ENCODE measurements around the gene ARPC2. TPM values are rescaled to one million over a fixed set of nuclear protein-coding genes. Genes with fewer than 3 reads are reported as not detected.

The ARPC2 gene
- total RNA-seq, 1 experiment from 2014 or later, result 284 TPM

DNA sequence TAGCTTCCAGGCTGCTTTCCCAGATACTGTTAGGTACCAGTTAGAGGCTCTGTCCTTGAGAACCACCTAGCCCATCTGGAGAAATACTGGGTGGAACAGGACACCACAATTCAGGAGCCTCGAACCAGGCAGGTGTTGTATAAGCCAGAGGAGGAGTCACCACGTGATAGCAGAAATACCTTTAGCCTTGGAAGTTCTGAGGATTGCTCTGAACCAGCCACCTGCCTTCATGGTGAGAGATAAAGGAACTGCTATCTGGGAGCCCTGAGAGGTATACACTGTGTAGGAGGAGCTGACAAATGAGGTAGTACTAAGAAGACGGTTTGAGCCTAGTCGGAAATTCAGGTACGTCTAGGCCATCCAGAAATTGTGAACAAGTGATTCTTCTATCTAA is 36.2 kb downstream of the ARPC2 start:
- Mint-ChIP-seq H3K4me1 (ENCODE audit: insufficient read depth, unreplicated experiment) (no peaks in the 10 kb centered on the region), H3K27me3 (ENCODE audit: insufficient read depth, unreplicated experiment) (no peaks in the 10 kb centered on the region), H3K9me3 (ENCODE audit: unreplicated experiment) (no peaks in the 10 kb centered on the region), H3K4me3 (ENCODE audit: unreplicated experiment) (no peak overlapping the region), H3K36me3 (ENCODE audit: insufficient read depth, unreplicated experiment) (peaks cover 84% of the 10 kb centered on the region), H3K27ac (ENCODE audit: low read depth, unreplicated experiment) (peak overlapping the region; percentile 54)
- no TSS peak for BruUV-seq (replicated peaks)
- ChIA-PET POLR2A (interaction anchor here (0.9 to 2.1 kb wide), 5 partner anchors 9 to 33 kb away, joined by 3 to 6 read pairs (median 3); no protein-coding TSS in a partner anchor), CTCF (interaction anchor here (1.3 kb wide), 1 partner anchor 11 kb away, joined by 3 read pairs; no protein-coding TSS in a partner anchor)
- TF ChIP-seq, protein P1, sequence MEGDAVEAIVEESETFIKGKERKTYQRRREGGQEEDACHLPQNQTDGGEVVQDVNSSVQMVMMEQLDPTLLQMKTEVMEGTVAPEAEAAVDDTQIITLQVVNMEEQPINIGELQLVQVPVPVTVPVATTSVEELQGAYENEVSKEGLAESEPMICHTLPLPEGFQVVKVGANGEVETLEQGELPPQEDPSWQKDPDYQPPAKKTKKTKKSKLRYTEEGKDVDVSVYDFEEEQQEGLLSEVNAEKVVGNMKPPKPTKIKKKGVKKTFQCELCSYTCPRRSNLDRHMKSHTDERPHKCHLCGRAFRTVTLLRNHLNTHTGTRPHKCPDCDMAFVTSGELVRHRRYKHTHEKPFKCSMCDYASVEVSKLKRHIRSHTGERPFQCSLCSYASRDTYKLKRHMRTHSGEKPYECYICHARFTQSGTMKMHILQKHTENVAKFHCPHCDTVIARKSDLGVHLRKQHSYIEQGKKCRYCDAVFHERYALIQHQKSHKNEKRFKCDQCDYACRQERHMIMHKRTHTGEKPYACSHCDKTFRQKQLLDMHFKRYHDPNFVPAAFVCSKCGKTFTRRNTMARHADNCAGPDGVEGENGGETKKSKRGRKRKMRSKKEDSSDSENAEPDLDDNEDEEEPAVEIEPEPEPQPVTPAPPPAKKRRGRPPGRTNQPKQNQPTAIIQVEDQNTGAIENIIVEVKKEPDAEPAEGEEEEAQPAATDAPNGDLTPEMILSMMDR (IDR thresholded peaks at IDR 0.05; ENCODE audit: unreplicated experiment), result no peak
- DNase-seq (ENCODE audit: unreplicated experiment), result no peak
- intact Hi-C loops (cut with micrococcal nuclease), result no loop called here

DNA sequence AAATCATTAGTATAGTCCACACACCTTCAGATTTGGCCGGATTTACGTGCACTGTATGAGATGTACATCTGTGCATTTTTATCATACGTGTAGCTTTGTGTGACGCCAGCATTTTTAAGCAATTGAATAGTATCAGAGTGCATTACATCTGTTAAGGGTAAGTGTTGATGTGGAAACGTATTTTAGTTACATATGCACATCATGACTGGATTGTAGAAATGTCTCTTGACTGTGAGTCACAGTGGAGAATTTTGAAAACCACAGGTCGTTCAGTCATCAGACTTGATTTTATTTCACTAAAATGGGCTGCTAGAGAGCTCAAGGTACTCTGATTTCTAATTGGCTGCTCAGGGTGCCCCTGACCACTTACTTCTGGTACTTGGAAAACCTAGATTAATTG is 38.5 kb downstream of the ARPC2 start:
- no peaks in the 10 kb centered on the region for H3K4me1 Mint-ChIP-seq (ENCODE audit: insufficient read depth, unreplicated experiment)
- intact Hi-C loops (cut with micrococcal nuclease), result no loop called here
- ChIA-PET CTCF (interaction anchor here (0.5 to 1.4 kb wide), 4 partner anchors 17 to 109 kb away, joined by 3 to 6 read pairs (median 4); no protein-coding TSS in a partner anchor), POLR2A (interaction anchor here (0.8 to 4.6 kb wide), 4 partner anchors 10 to 26 kb away, joined by 3 to 19 read pairs (median 4); partner anchors contain the start of genes AAMP and PNKD)
- peaks cover 68% of the 10 kb centered on the region for H3K36me3 Mint-ChIP-seq (ENCODE audit: insufficient read depth, unreplicated experiment)
- no peak overlapping the region for H3K27ac Mint-ChIP-seq (ENCODE audit: low read depth, unreplicated experiment)
- H3K27me3 Mint-ChIP-seq (ENCODE audit: insufficient read depth, unreplicated experiment), result no peaks in the 10 kb centered on the region
- H3K9me3 Mint-ChIP-seq (ENCODE audit: unreplicated experiment), result no peaks in the 10 kb centered on the region
- DNase-seq (ENCODE audit: unreplicated experiment), result no peak
- BruUV-seq (replicated peaks), result no TSS peak
- TF ChIP-seq, protein P1 (IDR thresholded peaks at IDR 0.05; ENCODE audit: unreplicated experiment), result no peak
- no peak overlapping the region for H3K4me3 Mint-ChIP-seq (ENCODE audit: unreplicated experiment)

GRCh38 chr2:218256612-218257350 is 39.8 kb downstream of the ARPC2 start:
- H3K27ac Mint-ChIP-seq (ENCODE audit: low read depth, unreplicated experiment), result no peak overlapping the region
- intact Hi-C loops (cut with micrococcal nuclease), result loop anchor here (1.0 kb wide), 1 partner anchor 70 kb away; no protein-coding TSS in a partner anchor
- CTCF ChIA-PET, result interaction anchor here (0.6 to 2.5 kb wide), 10 partner anchors 10 to 471 kb away, joined by 3 to 8 read pairs (median 4); no protein-coding TSS in a partner anchor

More at GRCh38 chr2:218256612-218257350, 39.8 kb downstream of the ARPC2 start:
- POLR2A ChIA-PET, result interaction anchor here (1.0 to 4.6 kb wide), 4 partner anchors 8 to 40 kb away, joined by 3 to 19 read pairs (median 3); no protein-coding TSS in a partner anchor
- no TSS peak for BruUV-seq (replicated peaks)
- Mint-ChIP-seq H3K27me3 (ENCODE audit: insufficient read depth, unreplicated experiment) (no peaks in the 10 kb centered on the region), H3K36me3 (ENCODE audit: insufficient read depth, unreplicated experiment) (peaks cover 55% of the 10 kb centered on the region), H3K4me1 (ENCODE audit: insufficient read depth, unreplicated experiment) (no peaks in the 10 kb centered on the region), H3K9me3 (ENCODE audit: unreplicated experiment) (no peaks in the 10 kb centered on the region), H3K4me3 (ENCODE audit: unreplicated experiment) (no peak overlapping the region)
- DNase-seq (ENCODE audit: unreplicated experiment), result no peak
- TF ChIP-seq, protein P1 (IDR thresholded peaks at IDR 0.05; ENCODE audit: unreplicated experiment), result no peak
